Measurements from ENCODE around the gene FBXW8.

DNA sequence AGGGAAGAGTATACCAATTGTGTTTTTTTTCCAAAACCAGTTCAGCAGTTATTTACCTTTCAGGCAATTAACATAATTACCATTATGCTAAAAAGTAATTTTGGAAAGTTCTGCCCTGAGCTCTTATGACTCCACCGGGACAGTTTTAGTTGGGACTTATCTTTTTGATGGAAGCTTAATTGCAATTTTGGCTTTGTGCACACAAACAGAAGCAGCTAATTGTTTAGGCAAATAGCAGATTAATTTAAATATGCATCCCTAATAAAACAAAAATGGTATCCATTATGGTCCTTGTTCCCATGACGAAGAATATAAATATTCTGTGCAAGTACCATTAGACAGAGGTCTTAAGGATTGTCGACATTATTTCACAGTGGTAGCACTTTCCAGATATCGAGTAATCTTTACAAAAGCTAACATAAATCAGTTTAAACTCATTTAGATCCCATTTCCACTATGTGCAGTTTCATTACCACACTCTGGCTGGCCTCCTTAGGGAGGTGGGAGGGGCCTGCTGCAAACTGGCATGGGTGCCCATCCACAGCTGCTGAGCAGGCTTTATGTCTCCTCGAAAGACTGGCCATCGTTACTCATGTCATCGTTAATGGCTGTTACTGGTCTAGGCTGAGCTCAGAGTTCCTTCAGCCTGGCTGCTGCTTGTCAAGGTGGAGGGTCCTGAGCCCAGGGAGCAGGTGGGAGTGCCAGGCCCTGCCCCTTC lies 68.2 kb downstream of the FBXW8 start:
- TF ChIP-seq EP300 (IDR thresholded peaks at IDR 0.05) (no peak), POLR2A (IDR thresholded peaks at IDR 0.05; ENCODE audit: low read length) (peak; percentile 5; the same call in 1 of the 2 replicates), RFX5 (IDR thresholded peaks at IDR 0.05) (no peak), JUNB (IDR thresholded peaks at IDR 0.05) (no peak), NR3C1 (IDR thresholded peaks at IDR 0.05) (no peak), EHMT2 (IDR thresholded peaks at IDR 0.05; ENCODE audit: low read depth) (no peak), NPAS2 (CRISPR knock-in tag; IDR thresholded peaks at IDR 0.05; ENCODE audit: borderline replicate concordance) (no peak), ZFP36 (IDR thresholded peaks at IDR 0.05; ENCODE audit: borderline replicate concordance, partially characterized antibody) (no peak)
- TF ChIP-seq, protein P1, sequence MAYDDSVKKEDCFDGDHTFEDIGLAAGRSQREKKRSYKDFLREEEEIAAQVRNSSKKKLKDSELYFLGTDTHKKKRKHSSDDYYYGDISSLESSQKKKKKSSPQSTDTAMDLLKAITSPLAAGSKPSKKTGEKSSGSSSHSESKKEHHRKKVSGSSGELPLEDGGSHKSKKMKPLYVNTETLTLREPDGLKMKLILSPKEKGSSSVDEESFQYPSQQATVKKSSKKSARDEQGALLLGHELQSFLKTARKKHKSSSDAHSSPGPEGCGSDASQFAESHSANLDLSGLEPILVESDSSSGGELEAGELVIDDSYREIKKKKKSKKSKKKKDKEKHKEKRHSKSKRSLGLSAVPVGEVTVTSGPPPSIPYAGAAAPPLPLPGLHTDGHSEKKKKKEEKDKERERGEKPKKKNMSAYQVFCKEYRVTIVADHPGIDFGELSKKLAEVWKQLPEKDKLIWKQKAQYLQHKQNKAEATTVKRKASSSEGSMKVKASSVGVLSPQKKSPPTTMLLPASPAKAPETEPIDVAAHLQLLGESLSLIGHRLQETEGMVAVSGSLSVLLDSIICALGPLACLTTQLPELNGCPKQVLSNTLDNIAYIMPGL (CRISPR knock-in tag; IDR thresholded peaks at IDR 0.05; ENCODE audit: borderline replicate concordance): no peak
- TF ChIP-seq, protein P2, sequence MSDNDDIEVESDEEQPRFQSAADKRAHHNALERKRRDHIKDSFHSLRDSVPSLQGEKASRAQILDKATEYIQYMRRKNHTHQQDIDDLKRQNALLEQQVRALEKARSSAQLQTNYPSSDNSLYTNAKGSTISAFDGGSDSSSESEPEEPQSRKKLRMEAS (IDR thresholded peaks at IDR 0.05): no peak
- TF ChIP-seq, protein P3, sequence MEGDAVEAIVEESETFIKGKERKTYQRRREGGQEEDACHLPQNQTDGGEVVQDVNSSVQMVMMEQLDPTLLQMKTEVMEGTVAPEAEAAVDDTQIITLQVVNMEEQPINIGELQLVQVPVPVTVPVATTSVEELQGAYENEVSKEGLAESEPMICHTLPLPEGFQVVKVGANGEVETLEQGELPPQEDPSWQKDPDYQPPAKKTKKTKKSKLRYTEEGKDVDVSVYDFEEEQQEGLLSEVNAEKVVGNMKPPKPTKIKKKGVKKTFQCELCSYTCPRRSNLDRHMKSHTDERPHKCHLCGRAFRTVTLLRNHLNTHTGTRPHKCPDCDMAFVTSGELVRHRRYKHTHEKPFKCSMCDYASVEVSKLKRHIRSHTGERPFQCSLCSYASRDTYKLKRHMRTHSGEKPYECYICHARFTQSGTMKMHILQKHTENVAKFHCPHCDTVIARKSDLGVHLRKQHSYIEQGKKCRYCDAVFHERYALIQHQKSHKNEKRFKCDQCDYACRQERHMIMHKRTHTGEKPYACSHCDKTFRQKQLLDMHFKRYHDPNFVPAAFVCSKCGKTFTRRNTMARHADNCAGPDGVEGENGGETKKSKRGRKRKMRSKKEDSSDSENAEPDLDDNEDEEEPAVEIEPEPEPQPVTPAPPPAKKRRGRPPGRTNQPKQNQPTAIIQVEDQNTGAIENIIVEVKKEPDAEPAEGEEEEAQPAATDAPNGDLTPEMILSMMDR (IDR thresholded peaks at IDR 0.05): no peak
